ENCODE measurements around the gene PDZRN3. TPM values are rescaled to one million over a fixed set of nuclear protein-coding genes. Genes with fewer than 3 reads are reported as not detected.

PDZRN3 gene
- 10 to 100 TPM in 1 of 2 donors, 1 to 10 TPM in 1; 6.1 to 10.4 TPM for total RNA-seq
- polyA plus RNA-seq (2013, experiment 1 of 2), result 19.4 TPM
- polyA plus RNA-seq (2013, experiment 2 of 2), result 18.4 TPM
- long read RNA-seq, experiment 1, partial matches to known transcripts, result 2 of 2 reads
- long read RNA-seq, experiment 1, other reads (novel, unspliced or antisense), result 0 of 2 reads
- long read RNA-seq, experiment 2, full-length matches to known transcripts, result 20 of 33 reads
- long read RNA-seq, experiment 2, partial matches to known transcripts, result 4 of 33 reads
- long read RNA-seq, experiment 2, other reads (novel, unspliced or antisense), result 9 of 33 reads
- long read RNA-seq, experiment 3, full-length matches to known transcripts, result 7 of 12 reads
- long read RNA-seq, experiment 3, partial matches to known transcripts, result 1 of 12 reads
- long read RNA-seq, experiment 3, other reads (novel, unspliced or antisense), result 4 of 12 reads
- long read RNA-seq, experiment 4, partial matches to known transcripts, result 0 of 1 reads
- long read RNA-seq, experiment 4, other reads (novel, unspliced or antisense), result 0 of 1 reads

DNA sequence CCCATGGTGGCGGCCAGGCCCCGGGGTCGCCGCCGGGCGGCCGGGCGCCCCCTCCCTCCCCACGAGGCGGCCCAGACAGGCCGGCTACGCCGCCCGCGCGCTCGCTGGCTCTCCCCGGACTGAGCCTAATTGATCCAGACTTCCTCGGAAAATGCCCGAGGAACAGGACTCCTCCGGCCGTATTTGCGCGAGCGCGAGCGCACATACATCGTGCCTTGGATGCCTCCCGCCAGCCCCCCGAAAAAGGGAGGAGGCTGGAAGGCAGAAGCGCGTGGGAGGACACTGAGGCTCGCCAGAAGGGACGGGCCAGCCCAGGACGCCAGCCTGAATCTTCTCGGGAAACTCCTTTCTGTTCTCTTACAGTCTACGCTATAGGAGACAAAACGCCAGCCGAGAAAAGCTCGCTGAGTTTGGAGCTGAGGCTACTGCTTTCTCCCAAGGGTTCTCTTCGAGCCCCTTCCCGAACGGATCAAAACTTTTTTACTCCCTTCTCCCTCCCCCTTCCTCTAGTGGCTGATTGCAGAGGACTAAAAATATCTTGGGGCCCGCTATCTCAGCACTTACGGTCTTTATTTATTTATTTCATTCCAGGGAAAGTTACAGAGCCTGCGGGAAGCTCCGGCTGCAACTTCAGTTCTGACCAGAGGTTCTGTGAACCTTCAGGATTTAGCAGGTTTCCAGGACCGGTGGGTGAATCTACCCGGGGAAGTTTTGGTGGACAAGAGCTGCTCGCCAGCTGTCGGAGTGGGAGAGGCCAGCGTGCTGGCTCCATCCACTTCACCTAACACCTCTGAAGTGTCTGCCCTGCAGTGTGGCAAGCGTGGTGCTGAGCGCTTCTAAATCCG, at the start of gene PDZRN3:
Gene PDZRN3, minus strand, starts transcription at position 121 of the 845 bp plus-strand sequence.
- peak within 1 kb of the TSS; percentile 43 for H3K9ac ChIP-seq (ENCODE audit: extremely low read depth, low read length, poor library complexity, severe bottlenecking)
- H3K27ac ChIP-seq (ENCODE audit: low read depth, low read length), result peak within 1 kb of the TSS; percentile 50
- H3K4me1 Mint-ChIP-seq, result peaks cover 29% of the 10 kb centered on the region

DNA sequence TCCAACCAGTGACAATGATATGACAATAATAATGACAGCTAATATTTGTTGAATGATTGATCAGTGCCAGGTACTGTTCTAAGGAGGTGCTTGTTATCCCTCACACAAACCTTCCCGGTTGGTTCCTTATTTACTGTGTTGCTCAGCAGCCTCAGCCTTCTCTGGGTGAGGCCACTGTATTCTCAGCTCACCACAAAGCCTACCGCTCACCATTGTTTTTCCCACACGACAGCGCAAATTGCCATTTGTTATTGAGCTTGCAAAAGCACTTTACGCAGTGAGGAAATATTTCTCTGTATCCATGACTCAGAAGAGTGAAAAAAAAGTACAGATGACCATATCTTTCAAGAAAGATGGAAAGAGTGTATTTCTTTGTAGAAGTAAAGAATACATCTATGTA, 49.5 kb upstream of the PDZRN3 start:
- peaks cover 4% of the 10 kb centered on the region for H3K4me1 ChIP-seq (ENCODE audit: control insufficient read depth, insufficient read depth, low read length)
- H3K4me3 ChIP-seq (ENCODE audit: low read length), result no peak overlapping the region
- no peak overlapping the region for H3K9ac ChIP-seq (ENCODE audit: extremely low read depth, low read length, poor library complexity, severe bottlenecking)
- H3K9me3 ChIP-seq (ENCODE audit: control insufficient read depth, low read length), result no peaks in the 10 kb centered on the region
- Mint-ChIP-seq H3K27ac (no peak overlapping the region), H3K36me3 (ENCODE audit: low read depth) (no peaks in the 10 kb centered on the region), H3K4me1 (peaks cover 13% of the 10 kb centered on the region), H3K27me3 (ENCODE audit: insufficient read depth) (no peaks in the 10 kb centered on the region), H3K9me3 (no peaks in the 10 kb centered on the region), H3K4me3 (no peak overlapping the region)
- H3K27me3 ChIP-seq (ENCODE audit: control insufficient read depth, insufficient read depth, low read length, poor library complexity, severe bottlenecking), result no peaks in the 10 kb centered on the region
- DNase-seq, result no peak
- no peaks in the 10 kb centered on the region for H3K36me3 ChIP-seq (ENCODE audit: control insufficient read depth, insufficient read depth, low read length)
- WGBS, 2 experiments (ENCODE audit: insufficient coverage in 1 of 2, insufficient read length in 1 of 2), result 21 to 49% methylated on average over 5 of the region's 5 CpGs
- TF ChIP-seq, protein P1, sequence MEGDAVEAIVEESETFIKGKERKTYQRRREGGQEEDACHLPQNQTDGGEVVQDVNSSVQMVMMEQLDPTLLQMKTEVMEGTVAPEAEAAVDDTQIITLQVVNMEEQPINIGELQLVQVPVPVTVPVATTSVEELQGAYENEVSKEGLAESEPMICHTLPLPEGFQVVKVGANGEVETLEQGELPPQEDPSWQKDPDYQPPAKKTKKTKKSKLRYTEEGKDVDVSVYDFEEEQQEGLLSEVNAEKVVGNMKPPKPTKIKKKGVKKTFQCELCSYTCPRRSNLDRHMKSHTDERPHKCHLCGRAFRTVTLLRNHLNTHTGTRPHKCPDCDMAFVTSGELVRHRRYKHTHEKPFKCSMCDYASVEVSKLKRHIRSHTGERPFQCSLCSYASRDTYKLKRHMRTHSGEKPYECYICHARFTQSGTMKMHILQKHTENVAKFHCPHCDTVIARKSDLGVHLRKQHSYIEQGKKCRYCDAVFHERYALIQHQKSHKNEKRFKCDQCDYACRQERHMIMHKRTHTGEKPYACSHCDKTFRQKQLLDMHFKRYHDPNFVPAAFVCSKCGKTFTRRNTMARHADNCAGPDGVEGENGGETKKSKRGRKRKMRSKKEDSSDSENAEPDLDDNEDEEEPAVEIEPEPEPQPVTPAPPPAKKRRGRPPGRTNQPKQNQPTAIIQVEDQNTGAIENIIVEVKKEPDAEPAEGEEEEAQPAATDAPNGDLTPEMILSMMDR (conservative IDR thresholded peaks at IDR 0.05), result no peak
- no peak overlapping the region for H3K27ac ChIP-seq (ENCODE audit: low read depth, low read length)

More for the DNA sequence above, at the start of gene PDZRN3:
- DNase-seq, result peak; percentile 88
- no peak within 1 kb of the TSS for H3K27ac Mint-ChIP-seq
- peak within 1 kb of the TSS; percentile 63 for H3K4me3 Mint-ChIP-seq
- Histone ChIP-seq H3K4me3 (ENCODE audit: low read length) (peak within 1 kb of the TSS; percentile 90), H3K36me3 (ENCODE audit: control insufficient read depth, insufficient read depth, low read length) (peaks cover 9% of the 10 kb centered on the region), H3K9me3 (ENCODE audit: control insufficient read depth, low read length) (no peaks in the 10 kb centered on the region), H3K27me3 (ENCODE audit: control insufficient read depth, insufficient read depth, low read length, poor library complexity, severe bottlenecking) (peaks cover 27% of the 10 kb centered on the region), H3K4me1 (ENCODE audit: control insufficient read depth, insufficient read depth, low read length) (peaks cover 7% of the 10 kb centered on the region)
- H3K9me3 Mint-ChIP-seq, result no peaks in the 10 kb centered on the region
- peaks cover 46% of the 10 kb centered on the region for H3K27me3 Mint-ChIP-seq (ENCODE audit: insufficient read depth)
- TF ChIP-seq, protein P1 (conservative IDR thresholded peaks at IDR 0.05), result no peak
- H3K36me3 Mint-ChIP-seq (ENCODE audit: low read depth), result no peaks in the 10 kb centered on the region
- 1 to 7% methylated on average over 18 to 55 of the region's 55 CpGs for WGBS, 2 experiments (ENCODE audit: insufficient coverage in 1 of 2, insufficient read length in 1 of 2)

DNA sequence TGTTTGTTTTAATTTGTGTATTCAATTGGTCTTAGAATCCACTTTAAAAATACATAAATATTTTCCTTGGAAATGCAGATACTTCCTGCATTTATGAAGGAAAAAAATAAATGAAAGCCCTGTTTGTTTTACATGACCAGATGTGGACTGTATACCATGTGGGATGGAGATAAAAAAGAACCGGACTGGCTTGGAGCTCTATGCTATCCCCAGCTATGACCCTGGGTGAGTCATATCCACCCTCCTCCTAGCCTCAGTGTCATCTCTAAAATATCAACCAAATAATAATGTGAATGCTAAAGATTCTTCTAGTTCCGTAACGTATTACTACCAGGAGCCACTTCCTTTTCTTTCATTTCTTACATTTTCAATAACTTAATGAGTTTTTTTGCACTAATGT, 44.5 kb upstream of the PDZRN3 start:
- 97 to 100% methylated on average over 2 to 3 of the region's 3 CpGs for WGBS, 2 experiments (ENCODE audit: insufficient coverage in 1 of 2, insufficient read length in 1 of 2)
- no peak overlapping the region for H3K27ac ChIP-seq (ENCODE audit: low read depth, low read length)
- Mint-ChIP-seq H3K36me3 (ENCODE audit: low read depth) (no peaks in the 10 kb centered on the region), H3K4me1 (peaks cover 7% of the 10 kb centered on the region), H3K4me3 (no peak overlapping the region), H3K9me3 (no peaks in the 10 kb centered on the region), H3K27ac (no peak overlapping the region), H3K27me3 (ENCODE audit: insufficient read depth) (no peaks in the 10 kb centered on the region)
- TF ChIP-seq, protein P1 (conservative IDR thresholded peaks at IDR 0.05), result no peak
- H3K4me3 ChIP-seq (ENCODE audit: low read length), result no peak overlapping the region
- H3K36me3 ChIP-seq (ENCODE audit: control insufficient read depth, insufficient read depth, low read length), result no peaks in the 10 kb centered on the region
- no peaks in the 10 kb centered on the region for H3K27me3 ChIP-seq (ENCODE audit: control insufficient read depth, insufficient read depth, low read length, poor library complexity, severe bottlenecking)
- peaks cover 13% of the 10 kb centered on the region for H3K4me1 ChIP-seq (ENCODE audit: control insufficient read depth, insufficient read depth, low read length)
- H3K9ac ChIP-seq (ENCODE audit: extremely low read depth, low read length, poor library complexity, severe bottlenecking), result no peak overlapping the region
- H3K9me3 ChIP-seq (ENCODE audit: control insufficient read depth, low read length), result no peaks in the 10 kb centered on the region
- DNase-seq, result no peak

All from endodermal cell (in vitro differentiated cells).